Upper lobe of right lung (tissue), 1 donor: Measurements from ENCODE around the gene HES7. TPM values are rescaled to one million over a fixed set of nuclear protein-coding genes. Genes with fewer than 3 reads are reported as not detected.

ENCODE experiments used
- ATAC-seq: fragments of 200-7000 bp; cut with Tn5 transposase; one replicate; pipeline ENCODE4 v1.9.1; 2020; ENCODE audit warnings: mild to moderate bottlenecking, moderate library complexity
- DNase-seq: peaks from one replicate; pipeline ENCODE4 v3.0.0-alpha.2; 2020
- H3K27ac ChIP-seq: fragments of 200-600 bp; one replicate; pipeline ENCODE4 v1.8.0; 2022
- H3K27me3 ChIP-seq: fragments of 200-600 bp; one replicate; pipeline ENCODE4 v1.8.0; 2022; ENCODE audit warnings: mild to moderate bottlenecking
- H3K36me3 ChIP-seq: fragments of 200-600 bp; one replicate; pipeline ENCODE4 v1.8.0; 2022
- H3K4me1 ChIP-seq: fragments of 200-600 bp; one replicate; pipeline ENCODE4 v1.8.0; 2022
- H3K4me3 ChIP-seq: fragments of 200-600 bp; one replicate; pipeline ENCODE4 v1.8.0; 2022; ENCODE audit warnings: mild to moderate bottlenecking
- H3K9me3 ChIP-seq: fragments of 200-600 bp; one replicate; pipeline ENCODE4 v1.8.0; 2022
- CTCF ChIP-seq: fragments of 200-600 bp; IDR thresholded peaks from one replicate; pipeline ENCODE4 v1.8.0; 2022; ENCODE audit warnings: antibody characterized with exemption
- intact Hi-C: fragments of 100-400 bp; cut with DNase I; formaldehyde crosslinking; loops from one replicate; pipeline ENCODE4 v1.11.0; 2022
- total RNA-seq: library from RNA; stranded (reverse); fragmentation: NEBNext Ultra II Directional; extraction: Animal tissue kit (Norgen Biotek cat#: 25700); gene quantifications from one replicate; pipeline ENCODE4 v1.2.1, GENCODE V29; 2021
- donor health status: DM: no; HTN: yes; CAD: no; lungs with severe emphysema.

The HES7 gene
- total RNA-seq, 1 donor from 2014 or later = not detected

DNA sequence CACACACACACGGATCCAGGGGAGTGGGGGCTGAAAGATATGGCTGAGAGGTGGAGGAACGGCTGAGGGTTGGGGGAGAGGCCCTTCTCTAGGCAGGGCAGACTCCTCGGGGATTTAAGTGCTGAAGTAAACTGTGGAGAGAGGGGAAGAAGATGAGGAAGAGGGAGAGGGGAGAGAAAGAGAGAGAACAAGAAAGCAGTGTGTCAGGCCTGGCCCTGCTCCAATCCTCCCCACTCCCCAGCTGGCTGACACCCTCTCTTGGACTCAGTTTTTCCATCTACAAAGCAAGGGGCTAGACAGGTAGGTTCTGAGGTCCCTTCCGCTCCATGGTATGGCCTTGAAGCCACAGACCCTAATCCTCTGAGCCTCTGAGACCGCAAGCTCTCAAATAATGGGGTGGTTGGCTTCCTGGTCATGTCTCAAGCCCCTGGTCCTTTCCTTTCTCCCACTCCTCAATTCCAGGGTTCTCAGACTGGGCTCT lies 36.9 kb upstream of the HES7 start:
- intact Hi-C loops = no loop called here
- no peak for TF ChIP-seq CTCF
- Histone ChIP-seq H3K9me3 (no peaks in the 10 kb centered on the region), H3K36me3 (peaks cover 27% of the 10 kb centered on the region), H3K27me3 (no peaks in the 10 kb centered on the region), H3K4me1 (peaks cover 52% of the 10 kb centered on the region), H3K4me3 (peak overlapping the region; percentile 96), H3K27ac (peak overlapping the region; percentile 17)
- peak; percentile 43 for DNase-seq
- ATAC-seq = no peak

DNA sequence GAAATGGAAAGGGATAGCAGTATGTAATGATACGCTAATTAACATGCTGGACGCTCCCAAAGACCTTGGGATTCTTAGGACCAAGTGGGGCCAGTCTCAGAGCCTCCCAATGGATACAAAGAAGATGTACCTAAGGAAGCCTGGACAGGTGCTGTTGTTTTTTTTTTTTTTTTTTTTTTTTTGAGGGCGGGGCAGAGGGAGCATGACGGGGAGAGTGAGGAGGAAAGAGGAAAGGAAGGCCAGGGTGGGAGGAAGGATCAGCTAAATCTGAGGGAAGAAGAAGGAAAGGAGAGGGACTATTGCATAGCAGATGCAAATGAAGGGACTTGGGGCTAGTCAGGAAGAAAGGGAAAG lies 36.3 kb upstream of the HES7 start:
- Histone ChIP-seq H3K36me3 (peaks cover 27% of the 10 kb centered on the region), H3K27me3 (no peaks in the 10 kb centered on the region), H3K4me3 (no peak overlapping the region), H3K4me1 (peaks cover 52% of the 10 kb centered on the region), H3K27ac (no peak overlapping the region), H3K9me3 (no peaks in the 10 kb centered on the region)
- intact Hi-C loops = no loop called here
- no peak for TF ChIP-seq CTCF
- DNase-seq (no peak), ATAC-seq (no peak)

DNA sequence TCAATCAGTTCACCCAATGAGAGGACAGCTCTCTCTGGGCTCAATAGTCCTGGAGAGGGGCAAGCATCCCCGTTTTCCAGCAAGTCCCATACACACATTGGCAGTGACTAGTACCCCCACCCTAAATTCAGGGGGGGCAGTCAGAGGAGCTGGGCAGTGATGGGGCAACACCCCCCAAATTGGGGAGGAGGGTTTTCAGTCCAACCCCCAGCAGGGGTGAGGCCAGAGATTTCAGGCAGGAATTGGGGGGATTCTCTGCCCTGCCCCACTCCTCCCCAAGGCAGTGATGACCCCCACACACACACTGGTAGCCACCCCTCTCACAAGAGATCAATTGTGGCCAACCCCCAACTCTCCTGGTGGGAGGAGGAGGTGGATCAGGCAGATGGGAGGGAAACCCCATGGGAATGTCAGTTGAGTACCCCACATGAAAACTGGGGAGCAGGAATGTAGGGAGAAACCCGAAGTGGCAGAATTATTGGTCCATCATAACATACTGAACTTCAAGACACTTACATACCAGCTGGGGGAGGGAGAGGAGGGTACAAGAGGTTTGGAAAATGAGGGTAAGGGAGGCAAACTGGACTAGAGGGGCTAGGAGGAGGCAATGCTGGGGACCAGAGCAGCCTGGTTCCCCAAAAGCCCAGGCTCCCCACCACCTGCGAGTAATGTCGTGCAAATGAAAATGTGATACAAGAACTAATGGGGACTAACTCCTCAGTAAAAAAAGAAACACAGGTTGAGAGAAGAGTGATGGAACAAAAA lies 35.7 kb upstream of the HES7 start:
- Histone ChIP-seq H3K4me1 (peaks cover 49% of the 10 kb centered on the region), H3K27me3 (no peaks in the 10 kb centered on the region), H3K9me3 (no peaks in the 10 kb centered on the region), H3K36me3 (peaks cover 27% of the 10 kb centered on the region), H3K27ac (no peak overlapping the region), H3K4me3 (no peak overlapping the region)
- intact Hi-C loops = no loop called here
- DNase-seq (peak; percentile 50), ATAC-seq (no peak)
- no peak for TF ChIP-seq CTCF

GRCh38 chr17:8159032-8159400 lies 35.1 kb upstream of the HES7 start:
- no peaks in the 10 kb centered on the region for H3K27me3 ChIP-seq
- H3K9me3 ChIP-seq = no peaks in the 10 kb centered on the region
- DNase-seq (no peak), ATAC-seq (no peak)
- TF ChIP-seq CTCF = no peak
- H3K4me1 ChIP-seq = peaks cover 43% of the 10 kb centered on the region
- intact Hi-C loops = no loop called here
- peaks cover 27% of the 10 kb centered on the region for H3K36me3 ChIP-seq
- peak overlapping the region; percentile 98 for H3K27ac ChIP-seq
- no peak overlapping the region for H3K4me3 ChIP-seq

DNA sequence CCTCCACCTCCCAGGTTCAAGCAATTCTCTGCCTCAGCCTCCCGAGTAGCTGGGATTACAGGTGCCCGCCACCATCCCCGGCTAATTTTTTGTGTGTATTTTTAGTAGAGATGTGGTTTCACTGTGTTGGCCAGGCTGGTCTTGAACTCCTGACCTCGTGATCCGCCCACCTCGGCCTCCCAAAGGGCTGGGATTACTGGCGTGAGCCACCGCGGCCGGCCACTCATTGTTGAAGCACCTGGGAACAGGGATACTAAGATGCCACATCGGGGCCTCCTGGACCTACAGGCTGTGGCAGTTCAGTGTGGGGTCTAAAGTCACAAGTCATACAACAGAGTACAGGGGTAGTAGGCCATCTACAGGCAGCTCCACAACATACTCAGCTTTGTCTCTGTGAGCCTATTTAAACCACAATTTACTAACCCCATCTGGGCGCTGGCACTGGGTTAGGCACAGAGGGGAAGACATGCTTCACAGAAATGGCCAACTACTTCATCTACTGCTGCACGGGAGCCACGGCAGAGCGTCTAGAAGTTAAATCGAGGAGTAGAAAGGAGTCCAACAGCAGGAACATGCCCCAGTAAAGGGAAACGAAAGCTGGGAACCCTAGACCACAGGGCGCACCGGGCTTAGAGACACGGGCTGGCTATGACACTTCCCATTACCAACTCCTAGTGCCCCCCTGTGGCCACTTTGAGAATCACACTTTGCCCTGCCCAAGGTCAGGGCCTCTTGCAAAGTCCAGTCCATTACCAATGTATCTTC lies 34.5 kb upstream of the HES7 start:
- DNase-seq (peak; percentile 92), ATAC-seq (peak; percentile 42)
- Histone ChIP-seq H3K36me3 (peaks cover 27% of the 10 kb centered on the region), H3K9me3 (no peaks in the 10 kb centered on the region), H3K4me3 (no peak overlapping the region), H3K4me1 (peaks cover 43% of the 10 kb centered on the region), H3K27me3 (no peaks in the 10 kb centered on the region), H3K27ac (peak overlapping the region; percentile 98)
- intact Hi-C loops = no loop called here
- peak; percentile 96 for TF ChIP-seq CTCF
